Transverse colon (tissue), 4 donors: ENCODE results near the gene UMAD1.

Source experiments
- CTCF ChIP-seq, 5 experiments: fragments of 200-600 bp in 3 of 5; fragments of 450-650 bp in 2 of 5; sonication (generic) in 3 of 5; IDR thresholded peaks; 1 replicate in 2 of 5; 2 replicates in 3 of 5; pipeline ENCODE4 v1.5.1; 2016 to 2017; ENCODE audit warnings: antibody characterized with exemption in 5 of 5, inconsistent platforms in 3 of 5, mild to moderate bottlenecking in 2 of 5, moderate library complexity in 1 of 5
- EP300 ChIP-seq: sonication (generic); formaldehyde crosslinking; IDR thresholded peaks from one replicate; pipeline ENCODE4 v1.6.1; 2017; ENCODE audit warnings: antibody characterized with exemption, low read depth
- POLR2A ChIP-seq: fragments of 450-650 bp; IDR thresholded peaks from one replicate; pipeline ENCODE4 v1.6.1; 2016; ENCODE audit warnings: antibody characterized with exemption, mild to moderate bottlenecking, moderate library complexity
- POLR2AphosphoS5 ChIP-seq, 3 donors: sonication (generic); formaldehyde crosslinking; IDR thresholded peaks; one replicate each; pipeline ENCODE4 v1.6.1; 2016; ENCODE audit warnings: antibody characterized with exemption in 3 of 3

- no peak for TF ChIP-seq CTCF (IDR thresholded peaks at IDR 0.05)
- TF ChIP-seq POLR2A: no peak
- no peak for TF ChIP-seq EP300
- TF ChIP-seq POLR2AphosphoS5 (IDR thresholded peaks at IDR 0.05): no peak
These were observed 177.2 kb downstream of the UMAD1 start for GRCh38 chr7:7817748-7818147.
